A549 (cell line): ENCODE data around the gene TREM2.

ENCODE experiments used
- CTCF ChIP-seq: fragments of >200 bp; sonication (Bioruptor Twin); formaldehyde crosslinking; IDR thresholded peaks from 3 replicates; pipeline ENCODE4 v1.5.1; 2016
- E2F6 ChIP-seq: IDR thresholded peaks from 2 replicates; pipeline ENCODE4 v1.6.1; 2012; ENCODE audit warnings: low read depth, borderline replicate concordance
- EP300 ChIP-seq, 2 experiments: fragments of >200 bp; sonication (Bioruptor Twin); formaldehyde crosslinking; IDR thresholded peaks; 2 replicates in 1 of 2; 3 replicates in 1 of 2; pipeline ENCODE4 v1.6.1; 2016 to 2017
- HOXB13 ChIP-seq: fragments of 250-450 bp; sonication (Bioruptor Pico); IDR thresholded peaks from 2 replicates; pipeline ENCODE4 v1.5.0; 2020; ENCODE audit warnings: low read depth, mild to moderate bottlenecking, moderate library complexity
- JUN ChIP-seq, 2 experiments: fragments of >200 bp; sonication (Bioruptor Twin); formaldehyde crosslinking; IDR thresholded peaks; 2 replicates in 1 of 2; 3 replicates in 1 of 2; pipeline ENCODE4 v1.6.1; 2016 to 2017
- MAX ChIP-seq: IDR thresholded peaks from 2 replicates; pipeline ENCODE4 v1.6.1; 2012
- PHF8 ChIP-seq: fragments of 200-600 bp; sonication (generic); IDR thresholded peaks from 2 replicates; pipeline ENCODE4 v1.6.1; 2016; ENCODE audit warnings: low read depth, mild to moderate bottlenecking, antibody characterized with exemption, moderate library complexity, borderline replicate concordance
- POLR2A ChIP-seq: IDR thresholded peaks from 2 replicates; pipeline ENCODE4 v1.6.1; 2012; ENCODE audit warnings: mild to moderate bottlenecking, low read length
- TP53 ChIP-seq: fragments of 250-450 bp; sonication (Bioruptor Pico); IDR thresholded peaks from 2 replicates; pipeline ENCODE4 v1.5.0; 2021; ENCODE audit warnings: mild to moderate bottlenecking, moderate library complexity

- TF ChIP-seq POLR2A (no peak), CTCF (no peak), EP300 (IDR thresholded peaks at IDR 0.05) (no peak), HOXB13 (CRISPR knock-in tag) (no peak), JUN (IDR thresholded peaks at IDR 0.05) (no peak), TP53 (CRISPR knock-in tag) (no peak), MAX (no peak), E2F6 (no peak), PHF8 (no peak)
Measured at GRCh38 chr6:41199552-41200246, 36.8 kb upstream of the TREM2 start.
